Left lung (tissue), 10 donors: ENCODE measurements around the gene MRPL47. TPM values are rescaled to one million over a fixed set of nuclear protein-coding genes. Genes with fewer than 3 reads are reported as not detected.

ENCODE experiments used
- ATAC-seq: fragments of 200-7000 bp; cut with Tn5 transposase; one replicate; pipeline ENCODE4 v1.9.1; 2020; ENCODE audit warnings: moderate library complexity
- DNase-seq, 4 donors: peaks; one replicate each; pipeline ENCODE4 v3.0.0-alpha.2; 2013 to 2020
- H3K27ac ChIP-seq, 2 donors: fragments of 200-600 bp; sonication (generic) in 1 of 2; one replicate each; pipeline versions ENCODE4 v1.5.0 to v1.8.0; 2020 to 2021
- H3K27me3 ChIP-seq, 2 donors: fragments of 200-600 bp; sonication (generic) in 1 of 2; one replicate each; pipeline versions ENCODE4 v1.5.0 to v1.8.0; 2020 to 2021
- H3K36me3 ChIP-seq, 2 donors: fragments of 200-600 bp; sonication (generic) in 1 of 2; one replicate each; pipeline versions ENCODE4 v1.5.0 to v1.8.0; 2020 to 2021
- H3K4me1 ChIP-seq, 2 donors: fragments of 200-600 bp; one replicate each; pipeline ENCODE4 v1.8.0; 2021
- H3K4me3 ChIP-seq, 2 donors: fragments of 200-600 bp; sonication (generic) in 1 of 2; one replicate each; pipeline versions ENCODE4 v1.5.0 to v1.8.0; 2020 to 2021; ENCODE audit warnings: mild to moderate bottlenecking in 1 of 2
- H3K9me3 ChIP-seq, 2 donors: fragments of 200-600 bp; sonication (generic) in 1 of 2; one replicate each; pipeline versions ENCODE4 v1.5.0 to v1.8.0; 2020 to 2021
- intact Hi-C, 2 donors: fragments of 100-400 bp; cut with DNase I; formaldehyde crosslinking; loops; one replicate each; pipeline versions ENCODE4 v1.11.2 to v1.14.2; 2022
- polyA plus RNA-seq, 6 donors: library from polyadenylated mRNA; unstranded; fragments of 120-200 nt; gene quantifications; one replicate each; pipeline ENCODE4 v1.2.1, GENCODE V29; 2013; ENCODE audit not compliant: insufficient read length in 6 of 6
- total RNA-seq, 2 donors: library from RNA; stranded (reverse); fragmentation: NEBNext Ultra II Directional; extraction: Animal tissue kit (Norgen Biotek cat#: 25700); gene quantifications; one replicate each; pipeline ENCODE4 v1.2.1, GENCODE V29; 2021
- TF ChIP-seq, protein P1 (sequence below), 2 donors: fragments of 200-600 bp; sonication (generic) in 1 of 2; IDR thresholded peaks; one replicate each; pipeline versions ENCODE4 v1.5.0 to v1.8.0; 2021; ENCODE audit warnings: antibody characterized with exemption in 2 of 2
- donor health status: DM: no; HTN: yes; CAD: no.
- donor health status: DM: no; HTN: no; CAD: no.

The MRPL47 gene
- total and polyA plus RNA-seq, 8 donors, result 27.7 to 49.4 (median 46.4) TPM

GRCh38 chr3:179565496-179565895, 38.9 kb downstream of the MRPL47 start:
- intact Hi-C loops, result no loop called here
- H3K9me3 ChIP-seq, result no peaks in the 10 kb centered on the region
- ATAC-seq, result no peak
- DNase-seq, result no peak
- TF ChIP-seq, protein P1, sequence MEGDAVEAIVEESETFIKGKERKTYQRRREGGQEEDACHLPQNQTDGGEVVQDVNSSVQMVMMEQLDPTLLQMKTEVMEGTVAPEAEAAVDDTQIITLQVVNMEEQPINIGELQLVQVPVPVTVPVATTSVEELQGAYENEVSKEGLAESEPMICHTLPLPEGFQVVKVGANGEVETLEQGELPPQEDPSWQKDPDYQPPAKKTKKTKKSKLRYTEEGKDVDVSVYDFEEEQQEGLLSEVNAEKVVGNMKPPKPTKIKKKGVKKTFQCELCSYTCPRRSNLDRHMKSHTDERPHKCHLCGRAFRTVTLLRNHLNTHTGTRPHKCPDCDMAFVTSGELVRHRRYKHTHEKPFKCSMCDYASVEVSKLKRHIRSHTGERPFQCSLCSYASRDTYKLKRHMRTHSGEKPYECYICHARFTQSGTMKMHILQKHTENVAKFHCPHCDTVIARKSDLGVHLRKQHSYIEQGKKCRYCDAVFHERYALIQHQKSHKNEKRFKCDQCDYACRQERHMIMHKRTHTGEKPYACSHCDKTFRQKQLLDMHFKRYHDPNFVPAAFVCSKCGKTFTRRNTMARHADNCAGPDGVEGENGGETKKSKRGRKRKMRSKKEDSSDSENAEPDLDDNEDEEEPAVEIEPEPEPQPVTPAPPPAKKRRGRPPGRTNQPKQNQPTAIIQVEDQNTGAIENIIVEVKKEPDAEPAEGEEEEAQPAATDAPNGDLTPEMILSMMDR (IDR thresholded peaks at IDR 0.05), result no peak
- H3K27ac ChIP-seq, result no peak overlapping the region
- H3K4me1 ChIP-seq, result peaks cover 5 to 20% of the 10 kb centered on the region in 2 donors
- no peaks in the 10 kb centered on the region for H3K27me3 ChIP-seq
- H3K4me3 ChIP-seq, result no peak overlapping the region
- H3K36me3 ChIP-seq, result peaks cover 0 to 11% of the 10 kb centered on the region in 2 donors

GRCh38 chr3:179563271-179563783, 41.1 kb downstream of the MRPL47 start:
- ATAC-seq, result peak; percentile 76
- H3K4me1 ChIP-seq, result peaks cover 5 to 20% of the 10 kb centered on the region in 2 donors
- TF ChIP-seq, protein P1 (IDR thresholded peaks at IDR 0.05), result peak; percentile 27 to 65
- H3K9me3 ChIP-seq, result no peaks in the 10 kb centered on the region
- DNase-seq, result peak in 3 of 4 donors; percentile 64 to 89 (median 76)
- peak overlapping the region; percentile 84 to 90 for H3K27ac ChIP-seq
- H3K4me3 ChIP-seq, result peak overlapping the region; percentile 67 to 85
- no peaks in the 10 kb centered on the region for H3K27me3 ChIP-seq
- intact Hi-C loops, result no loop called here
- no peaks in the 10 kb centered on the region for H3K36me3 ChIP-seq

DNA sequence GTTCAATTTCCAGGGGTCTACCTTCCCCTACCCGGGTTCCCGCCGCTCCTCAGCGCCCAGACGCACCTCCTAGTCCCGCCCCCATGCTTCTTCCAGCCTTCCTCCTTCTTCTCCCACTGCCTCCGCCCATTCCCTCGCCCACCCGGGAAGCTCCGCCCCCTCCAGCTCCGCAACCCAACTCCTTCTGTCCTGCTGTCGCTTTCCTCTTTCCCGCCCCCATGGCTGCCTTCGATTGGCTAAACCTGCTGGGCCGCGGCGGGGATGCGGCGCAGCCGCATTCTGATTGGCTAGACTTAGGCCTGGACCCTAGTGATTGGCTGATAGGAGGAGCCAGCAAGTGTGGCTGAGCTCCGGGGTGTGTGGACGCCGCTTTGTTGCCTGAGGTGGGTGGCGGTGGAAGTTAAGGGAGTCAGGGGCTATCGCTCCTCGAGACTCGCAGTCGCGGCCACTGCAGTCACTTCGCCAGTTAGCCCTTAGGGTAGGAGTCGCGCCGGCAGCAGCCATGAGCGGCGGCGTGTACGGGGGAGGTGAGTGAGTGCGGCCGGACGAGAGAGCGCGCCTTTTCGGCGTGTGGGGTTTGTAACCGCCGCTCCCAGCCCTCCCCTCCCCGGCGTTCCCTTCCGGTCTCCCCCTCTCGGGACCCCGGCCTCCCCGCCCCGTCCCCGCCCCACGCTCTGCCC, 41.7 kb downstream of the MRPL47 start, which contains the start of gene ACTL6A:
Gene ACTL6A (plus strand): TSS at position 336 of the 680 bp plus-strand sequence. CDS start 167 bp downstream, at position 503.
- no peaks in the 10 kb centered on the region for H3K27me3 ChIP-seq
- H3K36me3 ChIP-seq, result no peaks in the 10 kb centered on the region
- peaks cover 5 to 20% of the 10 kb centered on the region in 2 donors for H3K4me1 ChIP-seq
- DNase-seq (peak; percentile 99 to 100 (median 100)), ATAC-seq (peak; percentile 98)
- H3K27ac ChIP-seq, result peak within 1 kb of the TSS; percentile 84 to 90
- TF ChIP-seq, protein P1 (IDR thresholded peaks at IDR 0.05), result no peak
- H3K9me3 ChIP-seq, result no peaks in the 10 kb centered on the region
- peak within 1 kb of the TSS; percentile 67 to 85 for H3K4me3 ChIP-seq
- intact Hi-C loops, result no loop called here

DNA sequence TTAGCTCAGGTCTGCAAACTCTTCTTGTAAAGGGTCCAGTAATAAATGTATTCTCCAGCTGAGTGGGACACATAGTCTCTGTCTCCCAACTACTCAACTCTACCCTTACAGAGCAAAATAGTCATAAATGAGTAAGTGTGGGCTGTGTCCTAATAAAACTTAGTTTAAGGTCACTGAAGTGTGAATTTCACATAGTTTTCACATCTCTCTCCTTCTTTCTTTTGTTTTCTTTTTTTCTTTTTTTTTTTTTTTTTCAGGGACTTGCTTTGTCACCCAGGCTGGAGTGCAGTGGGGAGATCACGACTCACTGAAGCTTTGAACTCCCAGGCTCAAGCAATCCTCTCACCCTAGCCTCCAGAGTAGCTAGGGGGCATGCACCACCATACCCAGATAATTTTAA, 43.6 kb downstream of the MRPL47 start:
- TF ChIP-seq, protein P1 (IDR thresholded peaks at IDR 0.05), result no peak
- H3K27me3 ChIP-seq, result no peaks in the 10 kb centered on the region

DNA sequence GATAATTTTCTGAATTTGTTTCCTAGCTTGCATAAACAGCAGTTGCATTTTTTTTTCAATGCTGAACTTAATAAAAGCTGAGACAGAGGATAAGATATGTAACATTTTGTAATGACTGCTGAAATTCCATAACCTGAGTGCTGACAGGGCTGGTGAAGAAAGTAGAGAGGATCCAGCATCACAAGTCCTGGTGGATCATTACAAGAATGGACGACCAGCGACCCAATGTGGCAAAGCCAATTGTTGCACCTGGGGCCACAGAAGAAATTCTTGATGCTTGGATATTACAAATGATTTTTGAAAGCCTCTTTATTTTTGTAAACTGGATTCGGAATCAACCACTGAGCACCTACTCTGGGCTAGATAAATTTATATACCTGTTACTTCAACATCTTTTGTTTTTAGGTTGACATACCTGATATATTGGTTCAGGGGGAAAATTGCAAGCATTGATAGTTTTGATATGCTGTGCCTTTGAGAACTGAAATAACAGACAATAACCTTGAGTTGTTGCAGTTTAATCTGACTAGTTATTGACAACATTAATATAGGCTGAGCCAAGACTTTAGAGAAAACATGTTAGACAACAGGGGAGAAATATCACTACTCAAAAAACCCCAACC, 45.6 kb downstream of the MRPL47 start:
- H3K27me3 ChIP-seq, result no peaks in the 10 kb centered on the region
- no peaks in the 10 kb centered on the region for H3K9me3 ChIP-seq
- no peak overlapping the region for H3K4me3 ChIP-seq
- H3K4me1 ChIP-seq, result peaks cover 3 to 11% of the 10 kb centered on the region in 2 donors
- intact Hi-C loops, result loop anchor here in 1 of 2 donors (10.0 kb wide), 1 partner anchor 134 kb away; no protein-coding TSS in a partner anchor
- DNase-seq, result peak in 3 of 4 donors; percentile 44 to 78 (median 60)
- TF ChIP-seq, protein P1 (IDR thresholded peaks at IDR 0.05), result peak; percentile 63 to 84
- no peaks in the 10 kb centered on the region for H3K36me3 ChIP-seq
- no peak overlapping the region for H3K27ac ChIP-seq
- no peak for ATAC-seq

More for the DNA sequence above, 43.6 kb downstream of the MRPL47 start:
- intact Hi-C loops, result no loop called here
- Histone ChIP-seq H3K27ac (no peak overlapping the region), H3K4me1 (peaks cover 5 to 20% of the 10 kb centered on the region in 2 donors), H3K36me3 (no peaks in the 10 kb centered on the region), H3K4me3 (no peak overlapping the region), H3K9me3 (no peaks in the 10 kb centered on the region)
- ATAC-seq (no peak), DNase-seq (no peak)
